ENCODE measurements around the gene TBRG1.

Gene TBRG1

GRCh38 chr11:124623861-124624525, 1.3 kb downstream of the TBRG1 start:
- DNase-seq, result no peak

GRCh38 chr11:124625504-124626168, 3.0 kb downstream of the TBRG1 start:
- DNase-seq, result no peak

GRCh38 chr11:124627546-124627945, 4.9 kb downstream of the TBRG1 start:
- DNase-seq, result no peak

GRCh38 chr11:124629961-124630360, 7.3 kb downstream of the TBRG1 start:
- DNase-seq, result no peak

- no peak for DNase-seq
These were observed 10.7 kb downstream of the TBRG1 start for GRCh38 chr11:124633355-124633754.

- DNase-seq, result no peak
These were observed 13.3 kb downstream of the TBRG1 start for GRCh38 chr11:124635932-124636331.

GRCh38 chr11:124638500-124638899, 15.8 kb downstream of the TBRG1 start:
- no peak for DNase-seq

GRCh38 chr11:124639186-124639585, 16.5 kb downstream of the TBRG1 start:
- no peak for DNase-seq

GRCh38 chr11:124640666-124641065, 18.0 kb downstream of the TBRG1 start:
- DNase-seq, result no peak

- no peak for DNase-seq
These were observed 20.0 kb downstream of the TBRG1 start for GRCh38 chr11:124642628-124643027.

GRCh38 chr11:124643042-124643604, 20.5 kb downstream of the TBRG1 start:
- no peak for DNase-seq

GRCh38 chr11:124643605-124644425, 21.2 kb downstream of the TBRG1 start:
- DNase-seq, result no peak

GRCh38 chr11:124644426-124645280, 22.0 kb downstream of the TBRG1 start:
- DNase-seq, result no peak

- DNase-seq, result no peak
These were observed 23.5 kb downstream of the TBRG1 start for GRCh38 chr11:124646148-124646547.

- DNase-seq, result no peak
These were observed 25.9 kb downstream of the TBRG1 start for GRCh38 chr11:124648610-124649009.

GRCh38 chr11:124656774-124657630, 34.3 kb downstream of the TBRG1 start:
- no peak for DNase-seq

- no peak for DNase-seq
These were observed 35.2 kb downstream of the TBRG1 start for GRCh38 chr11:124657904-124658303.

- DNase-seq, result no peak
These were observed 35.8 kb downstream of the TBRG1 start for GRCh38 chr11:124658501-124658900.

- no peak for DNase-seq
These were observed 36.3 kb downstream of the TBRG1 start for GRCh38 chr11:124658986-124659385.

GRCh38 chr11:124661553-124661952, 38.9 kb downstream of the TBRG1 start:
- no peak for DNase-seq

- DNase-seq, result no peak
These were observed 39.4 kb downstream of the TBRG1 start for GRCh38 chr11:124662106-124662505.

- no peak for DNase-seq
These were observed 41.2 kb downstream of the TBRG1 start for GRCh38 chr11:124663861-124664260.

All from GOT3 (cell line).